ENCODE results near the gene TOMM6.

- TF ChIP-seq POLR2AphosphoS5 (IDR thresholded peaks at IDR 0.05; ENCODE audit: borderline replicate concordance, low read depth, low read length) (no peak), EZH2 (IDR thresholded peaks at IDR 0.05) (no peak), FOXP2 (optimal IDR thresholded peaks at IDR 0.05; ENCODE audit: control extremely low read depth, extremely low read length, insufficient read depth) (no peak)
These were observed 28.9 kb upstream of the TOMM6 start for GRCh38 chr6:41758641-41759035.

Measured in SK-N-MC (cell line).